HEK293T (cell line): Measurements from ENCODE around the gene ZCCHC7.
A peak's percentile ranks its signal among the peaks of the same experiment; 100 is the strongest.

Experiments used
- ARNT ChIP-seq: fragments of 450-650 bp; IDR thresholded peaks from 2 replicates; pipeline ENCODE4 v1.6.1; 2017; ENCODE audit warnings: mild to moderate bottlenecking
- BHLHE40 ChIP-seq: fragments of 450-650 bp; IDR thresholded peaks from 2 replicates; pipeline ENCODE4 v1.6.1; 2016; ENCODE audit warnings: mild to moderate bottlenecking, moderate library complexity, borderline replicate concordance
- ELF4 ChIP-seq: fragments of 450-650 bp; IDR thresholded peaks from 2 replicates; pipeline ENCODE4 v1.6.1; 2017; ENCODE audit warnings: antibody characterized with exemption
- FOXA1 ChIP-seq: fragments of 450-650 bp; IDR thresholded peaks from 2 replicates; pipeline ENCODE4 v1.6.1; 2016; ENCODE audit warnings: mild to moderate bottlenecking
- FOXM1 ChIP-seq: fragments of 450-650 bp; IDR thresholded peaks from 2 replicates; pipeline ENCODE4 v1.6.1; 2017; ENCODE audit warnings: mild to moderate bottlenecking, borderline replicate concordance
- HDGF ChIP-seq: fragments of 450-650 bp; IDR thresholded peaks from 2 replicates; pipeline ENCODE4 v1.6.1; 2017; ENCODE audit warnings: antibody characterized with exemption, borderline replicate concordance
- L3MBTL2 ChIP-seq: fragments of 450-650 bp; conservative IDR thresholded peaks from 2 replicates; pipeline ENCODE4 v1.6.1; 2016; ENCODE audit warnings: mild to moderate bottlenecking
- SP1 ChIP-seq: fragments of 450-650 bp; IDR thresholded peaks from 2 replicates; pipeline ENCODE4 v1.6.1; 2017
- ZNF384 ChIP-seq: fragments of 450-650 bp; IDR thresholded peaks from 2 replicates; pipeline ENCODE4 v1.6.1; 2016
- TF ChIP-seq, protein P1 (sequence below): fragments of 450-650 bp; IDR thresholded peaks from 2 replicates; pipeline ENCODE4 v1.6.1; 2016

DNA sequence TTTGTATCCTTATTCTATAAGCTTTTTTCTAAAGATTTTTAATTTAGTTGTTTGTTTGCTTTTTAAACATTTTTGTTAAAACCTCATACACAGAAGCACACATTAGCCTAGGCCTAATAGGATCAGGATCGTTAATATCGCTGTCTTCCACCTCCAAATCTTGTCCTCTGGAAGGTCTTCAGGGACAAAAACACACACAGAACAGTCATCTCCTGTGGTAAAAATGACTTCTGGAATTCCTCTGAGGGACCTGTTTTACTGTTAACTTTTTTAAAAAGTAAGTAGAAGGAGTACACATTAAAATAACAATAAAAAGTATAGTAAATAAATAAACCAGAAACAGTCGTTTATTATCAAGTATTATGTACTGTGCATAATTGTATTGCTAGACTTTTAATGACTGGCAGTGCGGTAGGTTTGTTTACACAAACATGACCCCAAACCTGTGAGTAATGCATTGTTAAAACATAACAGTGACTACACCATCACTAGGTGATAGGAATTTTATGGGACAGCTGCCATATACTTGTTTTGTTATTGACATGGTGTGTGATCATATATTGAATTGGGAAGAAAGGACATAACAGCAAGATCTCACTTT is 109.6 kb downstream of the ZCCHC7 start:
- no peak for TF ChIP-seq FOXA1
- TF ChIP-seq, protein P1, sequence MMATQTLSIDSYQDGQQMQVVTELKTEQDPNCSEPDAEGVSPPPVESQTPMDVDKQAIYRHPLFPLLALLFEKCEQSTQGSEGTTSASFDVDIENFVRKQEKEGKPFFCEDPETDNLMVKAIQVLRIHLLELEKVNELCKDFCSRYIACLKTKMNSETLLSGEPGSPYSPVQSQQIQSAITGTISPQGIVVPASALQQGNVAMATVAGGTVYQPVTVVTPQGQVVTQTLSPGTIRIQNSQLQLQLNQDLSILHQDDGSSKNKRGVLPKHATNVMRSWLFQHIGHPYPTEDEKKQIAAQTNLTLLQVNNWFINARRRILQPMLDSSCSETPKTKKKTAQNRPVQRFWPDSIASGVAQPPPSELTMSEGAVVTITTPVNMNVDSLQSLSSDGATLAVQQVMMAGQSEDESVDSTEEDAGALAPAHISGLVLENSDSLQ = peak; percentile 76
- no peak for TF ChIP-seq L3MBTL2
- TF ChIP-seq ARNT = no peak
- no peak for TF ChIP-seq SP1
- no peak for TF ChIP-seq ZNF384
- TF ChIP-seq FOXM1 = no peak
- no peak for TF ChIP-seq BHLHE40
- TF ChIP-seq ELF4 = no peak
- TF ChIP-seq HDGF = no peak
